Glomerular visceral epithelial cell (primary cell): Measurements from ENCODE around the gene TERB2.
"Not testable (repeated sequence)": the region's sequence is repeated elsewhere in the genome, so short reads cannot be mapped to it uniquely, and the experiment has no call there.

ENCODE experiments used
- DNase-seq: peaks from one replicate; pipeline ENCODE4 v3.0.0-alpha.2; 2016; ENCODE audit errors: extremely low spot score

The TERB2 gene, protein sequence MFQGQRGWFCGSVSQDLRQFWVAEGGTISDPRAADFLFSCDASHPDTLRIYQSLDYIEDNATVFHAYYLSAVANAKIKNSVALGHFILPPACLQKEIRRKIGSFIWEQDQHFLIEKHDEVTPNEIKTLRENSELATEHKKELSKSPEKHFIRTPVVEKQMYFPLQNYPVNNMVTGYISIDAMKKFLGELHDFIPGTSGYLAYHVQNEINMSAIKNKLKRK

DNA sequence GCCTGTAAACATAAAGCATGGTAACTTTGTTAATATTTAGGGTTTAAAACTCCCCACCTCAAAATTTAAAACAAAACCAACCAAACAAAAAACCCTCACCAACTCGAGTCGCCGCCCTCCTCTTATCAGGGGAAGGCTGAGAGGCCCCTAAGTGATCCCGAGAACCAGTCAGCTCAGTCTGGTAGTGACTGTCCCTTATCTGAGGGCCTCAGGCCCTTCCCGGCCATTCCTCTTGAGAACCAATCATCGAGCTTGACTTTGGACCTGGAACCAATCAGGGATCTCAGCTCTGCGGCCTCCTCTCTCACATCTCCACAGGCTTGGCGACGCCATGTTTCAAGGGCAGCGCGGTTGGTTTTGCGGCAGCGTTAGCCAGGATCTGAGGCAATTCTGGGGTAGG is at the start of gene TERB2:
TERB2 (plus strand) TSS at position 300 of the 400 bp plus-strand sequence; CDS start at position 332, 32 bp downstream.
- no peak for DNase-seq

DNA sequence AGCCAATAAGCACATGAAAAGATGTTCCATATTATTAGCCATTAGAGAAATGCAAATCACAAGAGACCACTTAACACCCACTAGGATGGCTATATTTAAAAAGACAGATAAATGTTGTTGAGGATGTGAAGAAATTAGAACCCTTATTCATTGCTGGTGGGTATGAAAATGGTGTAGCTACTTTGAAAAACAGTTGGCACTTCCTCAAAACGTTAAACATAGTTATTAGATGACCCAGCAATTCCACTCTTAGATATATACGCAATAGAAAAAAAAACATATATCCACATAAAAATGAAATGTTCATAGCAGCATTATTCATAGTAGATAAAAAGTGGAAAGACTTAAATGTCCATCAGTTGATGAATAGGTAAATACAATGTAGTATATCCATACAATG is 47.1 kb upstream of the TERB2 start:
- no peak for DNase-seq

DNA sequence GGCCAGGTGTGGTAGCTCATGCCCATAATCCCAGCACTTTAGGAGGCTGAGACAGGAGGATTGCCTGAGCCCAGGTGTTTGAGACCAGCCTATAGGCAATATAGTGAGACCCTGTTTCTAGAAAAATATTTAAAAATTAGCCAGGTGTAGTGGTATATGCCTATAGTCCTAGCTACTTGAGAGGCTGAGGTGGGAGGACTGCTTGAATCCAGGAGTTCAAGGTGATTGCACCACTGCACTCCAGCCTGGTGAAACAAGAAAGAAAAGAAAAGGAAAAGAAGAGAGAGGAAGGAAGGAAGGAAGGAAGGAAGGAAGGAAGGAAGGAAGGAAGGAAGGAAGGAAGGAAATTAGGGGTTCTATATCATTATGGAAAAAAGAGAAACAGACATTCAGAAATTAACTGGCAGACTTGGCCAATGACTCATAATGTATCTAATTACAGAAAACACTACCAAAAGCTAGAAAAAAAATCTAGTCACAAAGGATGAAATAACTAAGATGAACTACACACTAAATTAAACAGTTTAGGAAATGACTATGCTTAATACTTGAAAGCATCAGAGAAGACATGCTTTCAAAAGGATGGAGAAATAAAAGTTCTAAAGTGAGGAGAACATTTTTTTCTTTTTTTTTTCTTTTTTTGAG is 45.4 kb upstream of the TERB2 start:
- DNase-seq, result no peak

DNA sequence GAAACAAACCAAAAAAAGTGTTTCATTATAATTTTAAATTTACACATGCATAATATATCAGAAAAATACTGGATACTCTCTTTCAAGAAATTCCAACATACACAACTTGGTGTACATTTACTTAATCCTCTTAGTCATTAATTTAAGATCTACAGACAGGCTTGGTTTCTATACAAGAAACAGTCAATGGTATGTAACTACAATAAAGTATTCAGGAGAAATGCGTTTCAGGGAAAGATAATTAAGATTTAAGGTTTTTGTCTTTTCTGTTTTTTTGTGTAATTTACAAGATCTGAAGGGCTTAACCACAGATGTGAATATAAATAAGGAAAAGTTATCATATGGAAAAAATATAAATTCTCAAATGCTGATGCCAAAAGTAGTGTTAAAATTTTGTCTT is 44.3 kb upstream of the TERB2 start:
- not testable (repeated sequence) for DNase-seq

DNA sequence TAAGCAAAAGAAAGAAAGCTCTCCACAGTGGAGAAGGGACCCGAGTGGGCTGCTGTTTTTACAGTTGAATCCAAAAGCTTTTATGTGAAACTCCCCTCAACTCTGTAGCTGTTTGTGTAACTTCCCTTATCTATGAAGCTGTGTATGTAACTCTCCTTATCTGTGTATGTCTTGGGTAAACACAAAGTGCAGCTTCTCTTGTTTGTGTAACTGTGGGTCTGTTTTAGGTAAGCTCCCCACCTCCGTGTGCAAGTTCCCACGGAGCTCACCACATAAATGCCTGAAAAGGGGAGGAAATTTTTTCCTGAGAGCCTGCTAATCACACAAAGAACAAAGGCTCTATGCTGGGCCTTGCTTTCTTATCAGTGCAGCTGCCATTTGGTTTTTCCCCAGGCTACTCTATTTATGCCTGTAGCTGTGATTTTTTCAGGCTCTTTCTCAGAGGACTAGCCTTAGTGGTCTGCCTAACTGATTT is 43.5 kb upstream of the TERB2 start:
- not testable (repeated sequence) for DNase-seq

DNA sequence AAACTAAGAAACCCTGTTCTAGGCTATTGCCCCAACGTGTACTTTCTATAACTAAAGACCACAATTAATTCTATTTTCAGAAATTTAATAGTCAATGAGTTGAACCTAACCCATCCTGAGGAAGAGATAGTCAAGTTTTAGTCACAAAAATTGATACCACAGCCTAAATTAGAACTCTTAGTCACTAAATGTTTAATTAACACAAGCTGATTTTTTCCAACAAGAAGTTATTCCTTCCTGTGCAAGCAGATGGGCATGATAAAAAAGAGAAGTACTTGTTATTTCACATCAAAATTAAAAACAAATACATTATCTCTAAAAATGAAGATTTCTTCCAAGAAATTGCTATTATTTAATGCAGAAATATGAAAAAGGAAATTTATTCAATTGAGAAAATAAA is 38.4 kb upstream of the TERB2 start:
- no peak for DNase-seq

DNA sequence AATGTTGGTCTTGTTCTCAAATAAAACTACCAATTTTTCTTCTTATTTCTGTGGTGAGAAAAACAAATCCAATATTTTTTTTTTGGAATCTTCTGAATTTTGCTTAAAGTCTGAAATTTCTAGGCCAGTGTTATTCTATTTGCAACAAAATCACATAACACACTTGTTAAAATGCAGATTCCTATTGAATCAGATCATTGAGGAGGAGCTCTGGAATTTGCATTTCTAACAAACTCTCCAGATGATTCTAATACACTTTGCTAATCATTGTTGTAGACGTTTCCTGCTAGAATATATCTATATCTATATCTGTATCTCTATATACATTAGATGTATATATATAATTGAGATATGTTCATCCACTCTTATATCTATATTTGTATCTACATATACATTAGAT is 27.8 kb upstream of the TERB2 start:
- not testable (repeated sequence) for DNase-seq

DNA sequence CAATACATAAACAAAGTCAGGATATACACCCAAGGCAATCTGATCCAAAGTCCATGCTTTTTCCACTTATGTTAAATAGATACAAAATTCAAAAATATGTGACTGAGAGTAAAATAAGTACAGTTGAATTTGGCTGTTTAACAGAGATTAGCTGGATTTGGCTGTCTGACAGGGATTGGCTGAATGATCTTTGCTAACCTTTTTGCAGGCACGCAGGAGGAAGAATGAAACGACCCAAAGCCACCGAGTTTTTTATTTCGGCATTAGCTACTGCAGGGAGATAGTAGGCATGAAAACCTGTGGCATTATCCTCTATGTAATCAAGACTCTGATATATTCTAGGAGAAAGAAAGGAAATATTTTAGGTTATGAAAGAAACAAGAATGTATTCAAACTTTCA is 26.2 kb upstream of the TERB2 start:
- not testable (repeated sequence) for DNase-seq

DNA sequence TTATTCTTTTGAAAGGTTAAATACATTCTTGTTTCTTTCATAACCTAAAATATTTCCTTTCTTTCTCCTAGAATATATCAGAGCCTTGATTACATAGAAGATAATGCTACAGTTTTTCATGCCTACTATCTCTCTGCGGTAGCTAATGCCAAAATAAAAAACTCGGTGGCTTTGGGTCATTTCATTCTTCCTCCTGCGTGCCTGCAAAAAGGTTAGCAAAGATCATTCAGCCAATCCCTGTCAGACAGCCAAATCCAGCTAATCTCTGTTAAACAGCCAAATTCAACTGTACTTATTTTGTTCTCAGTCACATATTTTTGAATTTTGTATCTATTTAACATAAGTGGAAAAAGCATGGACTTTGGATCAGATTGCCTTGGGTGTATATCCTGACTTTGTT is 1.8 kb downstream of the TERB2 start:
- not testable (repeated sequence) for DNase-seq

DNA sequence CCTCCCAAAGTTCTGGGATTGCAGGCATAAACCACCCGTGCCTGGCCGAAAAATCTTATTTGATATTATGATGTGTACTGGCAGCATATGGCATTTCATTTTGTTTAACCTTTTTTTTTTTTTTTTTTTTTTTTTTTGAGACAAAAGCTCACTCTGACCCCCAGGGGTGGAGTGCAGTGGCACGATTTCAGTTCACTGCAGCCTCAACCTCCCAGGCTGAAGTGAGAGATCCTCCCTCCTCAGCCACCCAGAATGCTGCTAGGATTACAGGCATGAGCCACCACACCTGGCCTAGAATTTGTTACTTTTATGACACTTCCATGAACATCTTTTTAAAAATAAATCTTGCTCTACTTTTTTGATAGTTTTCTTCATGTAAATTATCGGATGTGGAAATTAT is 12.0 kb downstream of the TERB2 start:
- no peak for DNase-seq

DNA sequence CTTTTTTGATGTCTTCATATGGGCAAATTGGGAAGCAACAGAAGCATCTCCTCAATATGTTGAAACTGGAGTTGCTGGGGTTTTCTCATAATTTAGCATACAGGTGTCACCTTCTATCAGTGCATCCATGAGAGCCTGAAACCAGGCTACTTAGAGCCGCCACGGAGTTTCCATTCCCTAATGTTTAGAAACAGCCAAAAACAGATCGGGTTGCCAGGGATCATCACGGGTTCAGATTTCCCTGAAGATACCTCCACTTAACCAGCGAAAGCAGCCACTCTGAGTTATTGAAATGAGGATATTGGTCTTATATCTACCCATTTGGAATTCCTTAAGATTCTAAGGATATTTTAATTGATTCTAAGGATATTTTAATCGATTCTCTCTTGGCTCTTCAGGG is 14.5 kb downstream of the TERB2 start:
- no peak for DNase-seq

DNA sequence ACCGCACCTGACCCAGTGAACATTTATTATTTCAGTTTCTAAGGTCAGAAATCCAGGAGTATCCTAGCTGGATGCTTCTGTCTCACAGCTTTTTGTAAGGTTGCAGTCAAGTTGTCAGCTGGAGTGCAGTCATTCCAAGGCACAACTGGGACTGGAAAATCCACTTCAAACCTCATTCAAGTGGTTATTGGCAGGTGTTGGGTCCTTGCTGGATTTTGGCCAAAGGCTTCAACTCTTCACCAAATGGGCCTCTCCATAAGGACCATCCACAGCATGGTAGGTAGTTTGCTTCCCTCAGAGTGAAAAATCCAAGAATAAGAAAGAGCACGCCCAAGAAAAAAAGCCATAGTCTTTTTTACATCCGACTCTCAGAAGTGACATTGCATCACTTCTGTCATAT is 19.7 kb downstream of the TERB2 start:
- DNase-seq, result not testable (repeated sequence)

DNA sequence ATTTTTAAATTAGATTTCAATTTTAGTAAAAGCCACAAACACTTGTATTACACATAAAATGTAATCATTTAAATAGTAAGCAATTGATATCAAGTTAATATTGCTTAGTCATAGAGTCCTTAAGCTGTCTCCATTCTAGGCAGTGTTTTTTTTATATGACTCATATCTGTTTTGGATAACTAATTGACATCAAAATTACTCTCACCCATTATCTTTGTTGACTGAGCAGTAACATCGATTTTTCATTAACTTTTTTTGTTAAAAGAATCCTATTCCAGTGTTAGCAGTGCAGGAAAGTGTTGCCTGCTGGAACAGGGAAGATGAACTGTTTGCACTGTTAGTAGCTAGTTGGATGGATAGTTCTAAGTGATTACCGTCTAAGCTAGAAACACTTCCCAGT is 21.3 kb downstream of the TERB2 start:
- DNase-seq, result not testable (repeated sequence)

DNA sequence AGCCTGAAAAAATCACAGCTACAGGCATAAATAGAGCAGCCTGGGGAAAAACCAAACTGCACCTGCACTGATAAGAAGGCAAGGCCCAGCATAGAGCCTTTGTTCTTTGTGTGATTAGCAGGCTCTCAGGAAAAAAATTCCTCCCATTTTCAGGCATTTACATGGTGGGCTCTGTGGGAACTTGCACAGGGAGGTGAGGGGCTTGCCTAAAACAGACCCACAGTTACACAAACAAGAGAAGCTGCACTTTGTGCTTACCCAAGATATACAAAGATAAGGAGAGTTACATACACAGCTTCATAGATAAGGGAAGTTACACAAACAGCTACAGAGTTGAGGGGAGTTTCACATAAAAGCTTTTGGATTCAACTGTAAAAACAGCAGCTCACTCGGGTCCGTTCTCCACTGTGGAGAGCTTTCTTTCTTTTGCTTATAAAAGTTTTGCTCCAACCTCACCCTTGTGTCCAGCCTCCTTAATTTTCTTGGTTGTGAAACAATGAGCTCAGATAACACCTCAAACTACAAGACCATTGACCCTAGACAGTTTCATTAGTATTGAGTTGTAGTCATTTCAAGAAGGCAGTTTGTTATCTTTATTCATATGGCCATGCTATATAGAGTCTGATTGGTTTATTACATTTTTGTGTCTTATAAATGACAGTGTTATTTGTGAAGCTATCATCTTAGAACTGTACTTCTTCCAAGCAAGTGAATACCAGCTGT is 23.3 kb downstream of the TERB2 start:
- DNase-seq, result not testable (repeated sequence)

DNA sequence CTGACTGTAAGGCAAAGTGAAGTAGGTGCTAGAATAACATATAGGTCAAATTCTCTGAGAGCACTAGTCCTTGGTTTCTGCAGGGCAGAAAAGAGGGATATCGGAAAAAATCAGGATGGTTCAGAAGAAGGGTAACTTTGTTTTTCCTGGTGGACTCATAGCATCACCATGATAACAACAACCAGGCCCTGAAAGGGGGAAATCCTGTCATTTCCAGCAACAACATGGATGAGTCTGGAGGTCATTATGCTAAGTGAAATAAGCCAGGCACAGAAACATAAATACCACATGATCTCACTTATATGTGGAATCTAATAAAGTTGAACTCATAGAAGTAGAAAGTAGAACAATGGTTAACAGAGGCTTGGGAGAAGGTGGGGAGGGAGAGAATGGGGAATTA is 27.7 kb downstream of the TERB2 start:
- DNase-seq, result not testable (repeated sequence)

DNA sequence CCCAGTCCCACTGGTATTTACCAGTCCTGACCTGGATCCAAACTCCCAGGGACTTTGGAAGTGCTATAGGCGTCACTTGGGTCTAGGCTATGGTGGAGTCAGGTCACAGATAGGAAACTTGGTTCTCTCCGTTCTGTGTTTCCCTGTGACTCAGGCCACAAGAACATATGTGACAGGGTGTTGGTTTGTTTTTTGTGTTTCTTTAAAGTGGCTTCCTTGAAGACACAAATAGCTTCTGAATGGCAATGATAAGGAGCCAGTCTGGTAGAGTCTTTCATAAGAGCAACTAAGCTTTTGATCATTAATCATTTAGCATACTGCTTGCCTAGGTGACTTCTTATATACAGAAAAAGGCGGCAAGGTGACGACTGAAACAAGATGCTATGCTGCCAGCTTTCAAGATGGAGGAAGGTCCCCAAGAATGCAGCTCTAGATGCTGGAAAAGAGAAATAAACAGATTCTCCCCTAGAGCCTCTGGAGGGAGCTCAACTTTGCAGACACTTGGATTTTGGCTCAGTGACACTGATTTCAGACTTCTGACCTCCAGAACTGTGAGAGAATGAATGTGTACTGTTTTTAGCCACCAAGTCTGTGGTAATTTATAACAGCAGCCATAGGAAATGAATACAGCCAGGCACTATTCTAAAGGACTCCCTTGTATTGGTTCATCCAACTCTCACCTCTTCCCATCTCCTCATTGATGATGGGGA is 30.0 kb downstream of the TERB2 start:
- DNase-seq, result not testable (repeated sequence)

DNA sequence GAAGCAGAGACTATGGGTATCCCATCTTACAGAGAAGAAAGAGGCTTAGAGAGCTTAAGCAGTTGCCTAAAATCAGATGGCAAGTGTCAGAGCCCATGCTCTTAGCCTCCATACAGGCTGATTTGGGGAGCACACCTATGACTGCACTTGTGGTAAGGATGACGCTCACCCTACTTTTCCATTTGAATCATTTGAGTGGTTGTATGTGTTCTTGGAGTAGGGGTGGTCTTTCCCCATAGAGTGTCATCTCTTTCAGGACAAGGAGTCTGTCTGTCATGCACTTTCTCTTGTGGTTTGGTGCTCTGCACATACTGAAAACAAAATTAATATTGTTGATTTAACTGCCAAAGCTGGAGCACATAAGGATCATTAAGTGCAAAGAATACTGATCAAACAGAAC is 31.2 kb downstream of the TERB2 start:
- DNase-seq, result not testable (repeated sequence)

DNA sequence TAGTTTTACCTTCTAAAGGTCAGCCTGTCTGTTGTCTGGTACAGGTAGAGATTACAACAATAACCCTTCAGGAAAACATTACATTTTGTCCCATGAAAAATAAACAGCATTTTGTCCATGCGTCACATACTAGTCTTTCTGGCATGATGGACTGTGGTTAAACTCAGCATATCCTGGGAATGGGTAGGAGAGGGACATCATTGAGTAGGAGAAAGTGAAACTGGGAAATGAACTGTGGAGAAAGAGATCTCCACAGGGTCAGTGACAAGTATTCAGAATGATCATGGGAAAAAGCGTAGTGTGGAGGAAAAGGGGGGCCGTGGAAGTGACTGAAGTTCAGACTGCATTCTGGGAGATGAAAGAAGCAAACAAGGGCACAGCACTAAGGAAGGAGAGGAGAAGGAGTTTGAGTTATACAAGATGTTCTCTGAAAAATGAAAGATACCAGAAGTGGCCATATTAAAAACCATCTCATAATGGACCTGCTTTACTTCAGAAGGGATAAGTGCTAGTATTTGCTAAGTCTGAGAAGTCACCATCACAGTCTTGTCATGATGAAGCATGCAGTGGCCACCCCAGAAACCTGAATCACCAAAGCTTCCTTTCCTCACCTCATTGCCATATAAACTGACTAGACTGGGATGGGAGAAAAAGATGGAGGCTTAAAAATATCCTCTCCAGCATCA is 31.8 kb downstream of the TERB2 start:
- DNase-seq, result not testable (repeated sequence)

DNA sequence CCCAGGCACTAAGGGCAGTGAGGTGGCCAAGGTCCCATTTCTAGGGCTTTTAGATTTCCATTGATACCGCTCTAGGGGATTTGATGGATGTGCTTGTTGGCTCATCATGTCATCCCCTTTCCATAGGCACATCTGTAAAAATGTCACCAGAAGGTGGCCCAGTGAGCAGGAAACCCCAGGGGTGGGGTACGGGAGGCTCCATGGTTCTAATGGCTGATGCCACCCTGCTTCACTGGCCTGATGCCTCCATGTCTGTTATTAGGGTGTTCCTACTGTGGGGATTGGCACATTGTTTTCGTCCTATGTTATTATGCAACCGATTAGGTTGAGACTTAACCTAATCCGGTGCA is 32.4 kb downstream of the TERB2 start:
- not testable (repeated sequence) for DNase-seq

DNA sequence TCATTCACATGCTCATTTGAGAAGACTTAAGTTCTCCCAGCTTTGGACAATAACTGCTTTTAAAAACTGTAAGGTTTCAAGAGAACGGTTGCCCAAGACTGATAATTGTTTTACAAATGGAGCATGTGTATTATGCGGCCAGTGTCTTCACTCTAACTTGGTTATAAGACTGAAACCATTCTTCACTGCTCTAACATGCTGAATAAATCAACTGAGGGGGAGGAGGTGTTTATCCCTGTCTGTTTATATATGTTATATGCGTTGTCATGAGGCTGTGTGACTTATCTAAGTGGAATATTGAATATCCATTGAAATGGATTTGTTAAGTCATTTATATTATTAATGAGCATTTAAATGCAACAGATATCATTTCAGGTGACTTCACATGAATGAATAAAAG is 41.1 kb downstream of the TERB2 start:
- DNase-seq, result not testable (repeated sequence)

DNA sequence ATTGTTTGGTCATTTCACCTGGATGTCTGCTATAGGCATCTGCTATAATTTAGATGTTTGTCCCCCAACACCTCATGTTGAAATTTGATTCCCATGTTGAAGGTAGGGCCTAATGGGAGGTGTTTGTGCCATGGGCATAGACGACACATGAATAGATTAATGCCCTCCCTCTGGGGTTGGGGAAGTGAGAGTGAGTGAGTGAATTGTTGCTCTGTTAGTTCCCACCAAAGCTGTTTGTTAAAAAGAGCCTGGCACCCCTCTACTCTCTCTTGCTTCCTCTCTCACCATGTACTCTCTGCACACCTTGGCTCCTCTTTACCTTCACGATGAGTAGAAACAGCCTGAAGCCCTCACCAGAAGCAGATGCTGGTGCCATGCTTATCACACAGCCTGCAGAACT is 42.6 kb downstream of the TERB2 start:
- DNase-seq, result no peak

DNA sequence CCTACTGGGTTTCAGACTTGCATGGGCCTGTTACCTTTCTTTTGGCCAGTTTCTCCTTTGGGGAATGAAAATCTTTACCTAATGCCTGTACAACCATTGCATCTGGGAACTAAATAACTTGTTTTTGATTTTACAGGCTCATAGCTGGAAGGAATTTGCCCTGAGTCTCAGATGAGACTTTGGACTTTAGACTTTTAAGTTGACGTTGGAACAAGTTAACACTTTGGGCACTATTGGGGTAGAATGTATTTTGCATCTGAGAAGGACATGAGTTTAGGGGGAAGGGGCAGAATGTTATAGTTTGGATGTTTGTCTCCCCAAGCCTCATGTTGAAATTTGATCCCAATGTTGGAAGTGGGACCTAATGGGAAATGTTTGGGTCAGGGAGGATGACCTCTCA is 44.7 kb downstream of the TERB2 start:
- DNase-seq, result not testable (repeated sequence)
